HG02623 (cell line): ENCODE results near the gene ST3GAL6.

ENCODE experiments used
- ATAC-seq: cut with Tn5 transposase; IDR thresholded peaks from one replicate; pipeline ENCODE4 v1.9.1; 2021; ENCODE audit warnings: moderate library complexity; ENCODE audit not compliant: unreplicated experiment

The ST3GAL6 gene

GRCh38 chr3:98763076-98763475 lies at the start of gene ST3GAL6:
Gene ST3GAL6 (plus strand): TSS chr3:98763340. CDS start chr3:98768441, 5,101 bp downstream.
- ATAC-seq, result peak; percentile 48

DNA sequence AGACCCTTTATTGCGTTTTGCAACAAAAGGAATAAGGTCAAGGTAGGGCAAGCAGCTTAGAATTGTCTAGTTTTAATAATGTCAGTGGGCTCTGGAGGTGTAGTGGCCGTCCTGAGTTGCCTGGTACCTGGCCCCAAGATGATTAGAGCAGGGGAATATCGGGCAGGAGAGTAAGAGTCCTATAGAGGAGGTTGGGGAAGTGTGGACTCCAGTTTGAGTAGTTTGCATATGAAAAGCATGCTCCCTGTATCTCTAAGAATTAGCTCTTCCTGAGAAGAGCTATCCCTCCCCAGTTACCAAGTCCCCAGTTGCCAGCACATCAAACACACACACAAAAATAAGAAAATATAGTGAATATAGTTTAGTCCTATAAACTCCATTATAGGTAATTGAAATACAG lies 49.2 kb upstream of the ST3GAL6 start:
- ATAC-seq, result no peak

DNA sequence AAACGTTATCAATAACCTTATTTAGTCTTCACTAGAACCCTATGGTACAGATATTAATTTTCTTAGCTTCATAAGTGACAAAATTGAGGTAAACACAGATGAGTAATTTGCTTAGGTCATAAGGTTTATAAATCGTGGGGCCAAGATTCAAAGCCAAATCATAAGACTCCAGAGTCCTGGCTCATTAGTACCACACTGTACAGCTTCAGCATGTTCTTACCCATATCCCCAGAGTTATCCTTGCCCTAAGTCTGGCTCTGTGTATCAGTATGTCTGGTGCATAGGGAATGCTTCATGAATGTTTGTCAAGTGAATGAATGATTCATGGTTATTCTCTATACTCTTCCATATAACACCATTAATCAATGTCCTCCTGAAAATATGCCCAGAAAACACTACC lies 45.6 kb upstream of the ST3GAL6 start:
- ATAC-seq, result no peak

- no peak for ATAC-seq
Measured at GRCh38 chr3:98718730-98719129, 44.4 kb upstream of the ST3GAL6 start.

DNA sequence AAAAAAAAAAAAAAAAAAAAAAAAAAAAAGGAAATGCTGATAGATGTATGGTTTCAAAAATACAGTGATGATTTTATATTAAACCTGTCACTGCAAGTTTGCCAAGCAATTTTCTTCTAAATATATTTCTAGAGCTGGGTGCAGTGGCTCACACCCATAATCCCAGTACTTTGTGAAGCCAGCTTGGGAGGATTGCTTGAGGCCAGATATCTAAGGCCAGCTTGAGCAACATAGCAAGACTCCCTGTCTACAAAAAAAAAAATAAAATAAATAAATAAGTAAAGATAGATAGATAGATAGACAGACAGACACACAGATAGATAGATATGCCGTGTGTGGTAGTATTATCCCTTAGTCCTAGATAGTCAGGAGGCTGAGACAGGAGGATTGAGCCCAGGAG lies 41.4 kb upstream of the ST3GAL6 start:
- ATAC-seq, result no peak

GRCh38 chr3:98722389-98722788 lies 40.8 kb upstream of the ST3GAL6 start:
- no peak for ATAC-seq

GRCh38 chr3:98725352-98725751 lies 37.8 kb upstream of the ST3GAL6 start:
- no peak for ATAC-seq

- no peak for ATAC-seq
Measured at GRCh38 chr3:98726084-98726483, 37.1 kb upstream of the ST3GAL6 start.

- no peak for ATAC-seq
Measured at GRCh38 chr3:98727638-98728037, 35.5 kb upstream of the ST3GAL6 start.

GRCh38 chr3:98728672-98729071 lies 34.5 kb upstream of the ST3GAL6 start:
- ATAC-seq, result no peak

DNA sequence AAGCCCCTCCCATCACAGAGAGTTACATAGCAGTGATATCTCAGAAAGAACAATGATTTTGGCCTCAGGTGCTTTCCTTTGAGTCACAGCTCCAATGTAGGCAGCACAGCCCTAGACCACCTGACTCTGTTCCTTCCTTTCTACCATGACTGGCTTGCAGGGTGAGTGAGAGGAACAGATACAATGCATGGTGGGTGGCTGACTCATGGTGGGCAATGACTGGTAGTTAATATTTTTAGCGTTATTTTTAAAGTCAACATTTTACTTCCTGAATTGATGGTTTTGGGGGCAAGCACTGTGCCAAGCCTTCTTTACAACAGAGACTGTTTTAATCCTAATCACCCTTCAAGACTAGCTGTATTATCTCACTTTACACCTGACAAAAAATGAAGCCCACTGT lies 32.8 kb upstream of the ST3GAL6 start:
- ATAC-seq, result peak; percentile 51

DNA sequence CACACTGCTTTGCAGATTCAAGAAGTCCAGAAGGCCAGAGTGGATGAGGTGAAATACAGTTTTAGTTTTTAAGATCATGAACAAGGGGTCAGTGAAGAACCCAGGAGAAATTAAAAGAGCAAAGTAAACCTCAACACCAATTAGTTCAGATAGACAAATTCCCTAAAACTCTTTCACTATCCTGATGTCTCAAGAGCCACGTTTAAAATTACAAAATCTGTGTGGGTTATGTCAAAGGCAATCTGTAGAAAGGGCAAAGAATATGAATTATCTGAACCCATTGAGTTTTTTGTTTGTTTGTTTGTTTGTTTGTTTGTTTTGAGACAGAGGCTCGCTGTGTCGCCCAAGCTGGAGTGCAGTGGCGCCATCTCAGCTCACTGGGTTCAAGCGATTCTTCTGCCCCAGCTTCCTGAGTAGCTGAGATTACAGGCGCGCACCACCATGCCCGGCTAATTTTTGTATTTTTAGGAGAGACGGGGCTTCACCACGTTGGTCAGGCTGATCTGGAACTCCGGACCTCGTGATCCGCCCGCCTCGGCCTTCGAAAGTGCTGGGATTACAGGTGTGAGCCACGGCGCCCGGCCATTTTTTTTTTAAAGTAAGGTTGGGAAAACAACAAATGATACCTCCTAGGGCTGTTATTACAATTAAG lies 32.1 kb upstream of the ST3GAL6 start:
- ATAC-seq, result no peak

- peak; percentile 31 for ATAC-seq
Measured at GRCh38 chr3:98731720-98732285, 31.3 kb upstream of the ST3GAL6 start.

DNA sequence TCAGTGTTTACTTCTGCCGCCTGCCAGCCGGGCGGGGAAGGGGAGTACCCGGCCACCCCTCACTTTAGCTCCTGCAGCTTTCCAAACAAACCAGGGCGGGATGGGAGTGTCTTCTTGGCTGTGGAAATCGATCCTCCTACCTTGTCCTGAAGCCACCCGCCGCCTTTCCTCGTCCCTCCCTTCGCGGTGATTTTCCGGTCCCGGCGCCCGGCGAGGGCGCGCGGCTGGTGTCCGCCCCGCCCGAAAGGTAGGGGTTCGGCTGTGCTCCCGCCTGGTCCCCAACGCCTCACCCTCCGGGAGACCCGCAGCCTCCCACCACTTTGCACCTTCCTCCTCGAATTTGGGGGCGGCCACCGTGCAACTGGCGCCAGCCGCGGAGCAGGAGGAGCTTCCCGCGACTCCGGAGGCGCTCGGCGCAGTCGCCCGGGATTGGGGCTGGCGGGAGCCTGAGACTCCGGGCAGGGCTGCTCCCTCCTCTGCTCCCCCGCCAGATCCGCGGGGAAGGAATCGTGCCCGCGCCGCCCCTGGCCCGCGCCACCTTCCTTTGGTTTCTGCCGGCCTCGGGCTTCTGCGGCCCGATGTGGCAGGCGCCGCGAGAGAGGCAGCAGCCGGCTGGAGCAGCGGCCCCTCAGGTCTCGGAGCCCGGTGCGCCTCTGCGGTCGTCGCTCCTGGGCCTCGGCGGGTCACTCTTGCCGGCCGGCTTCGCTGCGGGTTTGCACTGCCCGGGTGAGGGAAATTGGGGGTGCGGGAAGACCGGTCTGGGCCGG lies 30.7 kb upstream of the ST3GAL6 start:
- peak; percentile 27 for ATAC-seq

- ATAC-seq, result peak; percentile 30
Measured at GRCh38 chr3:98733053-98733811, 29.9 kb upstream of the ST3GAL6 start.

- ATAC-seq, result no peak
Measured at GRCh38 chr3:98733812-98734281, 29.3 kb upstream of the ST3GAL6 start.

DNA sequence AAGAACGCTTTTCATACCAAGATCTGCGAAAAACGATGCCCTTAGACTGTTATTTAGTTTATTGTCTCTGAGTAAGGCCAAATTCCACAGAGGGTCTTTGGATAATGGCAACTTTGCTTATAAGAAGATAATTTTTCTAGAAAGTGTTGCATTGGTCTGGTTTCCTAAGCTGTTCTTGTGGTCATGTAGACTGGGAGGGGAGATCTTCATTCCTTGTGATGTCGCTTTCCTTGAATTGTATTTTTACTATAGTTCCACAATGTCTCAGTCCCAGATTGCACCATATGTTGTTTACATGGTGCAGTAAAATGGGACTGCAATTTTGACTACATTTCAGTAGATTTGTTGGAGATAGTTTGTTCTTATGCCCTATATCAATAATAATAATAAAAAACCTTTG lies 28.8 kb upstream of the ST3GAL6 start:
- no peak for ATAC-seq

GRCh38 chr3:98734735-98735134 lies 28.4 kb upstream of the ST3GAL6 start:
- ATAC-seq, result no peak

GRCh38 chr3:98735296-98735695 lies 27.8 kb upstream of the ST3GAL6 start:
- ATAC-seq, result no peak

DNA sequence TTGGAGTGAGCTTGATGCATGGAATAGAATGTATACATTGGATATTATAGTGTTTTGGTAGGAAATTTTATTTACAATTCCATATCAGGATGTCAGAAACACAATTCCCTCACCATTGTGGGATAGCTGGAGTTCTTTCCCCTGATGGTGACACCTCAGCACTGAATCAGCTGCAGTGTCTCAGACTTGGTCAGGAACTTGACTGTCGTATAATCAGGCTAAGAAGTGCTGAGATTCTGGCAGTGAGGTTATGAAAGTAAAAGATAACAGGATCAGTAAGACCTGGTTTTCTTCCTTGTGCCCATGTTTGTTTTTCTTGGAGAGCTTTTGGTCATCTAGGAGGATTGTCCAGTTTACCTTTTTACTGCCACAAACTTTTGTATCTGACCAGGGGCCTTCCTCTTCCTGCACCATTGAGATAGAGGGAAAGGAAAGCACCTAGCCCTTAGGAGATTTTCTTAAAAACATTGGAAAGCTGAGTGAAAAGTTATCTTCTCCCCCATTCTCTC lies 27.3 kb upstream of the ST3GAL6 start:
- ATAC-seq, result no peak

DNA sequence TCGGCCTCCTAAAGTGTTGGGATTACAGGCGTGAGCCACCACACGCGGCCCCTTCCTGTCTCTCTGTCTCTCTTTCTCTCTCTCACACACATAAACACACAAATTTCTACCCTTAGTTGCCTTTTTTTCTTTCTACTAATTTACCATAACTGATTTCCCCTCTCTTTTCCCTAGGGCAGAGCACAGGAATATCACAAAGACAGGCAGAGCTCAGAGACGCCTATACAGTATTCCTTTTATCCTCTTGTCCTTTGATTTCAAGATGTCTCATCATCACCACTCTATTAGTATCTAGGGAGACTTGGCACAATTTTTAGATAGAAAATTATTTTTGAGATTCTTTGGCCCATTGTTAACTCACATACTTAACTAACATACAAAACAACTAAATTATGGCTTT lies 25.8 kb upstream of the ST3GAL6 start:
- no peak for ATAC-seq
